ENCODE data around the gene SLC43A1. TPM values are rescaled to one million over a fixed set of nuclear protein-coding genes. Genes with fewer than 3 reads are reported as not detected.

SLC43A1 gene
- total RNA-seq, 1 experiment from 2014 or later: 11.8 TPM

DNA sequence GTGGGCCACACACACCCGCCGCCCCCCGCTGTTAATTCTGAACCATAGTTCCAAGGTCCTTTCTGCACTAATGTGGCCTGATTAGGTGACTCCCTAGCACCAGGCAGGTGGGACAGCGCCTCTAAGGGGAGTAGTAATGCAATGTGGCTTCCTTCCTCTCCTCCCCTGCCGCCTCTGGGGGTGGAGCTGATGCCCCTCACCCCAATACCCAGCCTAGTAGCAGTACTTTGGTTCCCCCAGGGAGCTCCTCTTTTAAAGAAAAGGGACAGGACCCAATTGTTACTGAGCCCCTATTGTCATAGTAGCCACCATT lies 40.7 kb downstream of the SLC43A1 start (continued):
- TF ChIP-seq, protein P1, sequence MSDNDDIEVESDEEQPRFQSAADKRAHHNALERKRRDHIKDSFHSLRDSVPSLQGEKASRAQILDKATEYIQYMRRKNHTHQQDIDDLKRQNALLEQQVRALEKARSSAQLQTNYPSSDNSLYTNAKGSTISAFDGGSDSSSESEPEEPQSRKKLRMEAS (IDR thresholded peaks at IDR 0.05): no peak
- no peak for TF ChIP-seq YY1 (IDR thresholded peaks at IDR 0.05; ENCODE audit: extremely low read depth, insufficient replicate concordance, low read depth, low read length)
- TF ChIP-seq SIN3A (IDR thresholded peaks at IDR 0.05; ENCODE audit: low read depth): no peak
- TF ChIP-seq SRF (IDR thresholded peaks at IDR 0.05; ENCODE audit: low read depth): no peak
- no peak for TF ChIP-seq EZH2phosphoT487 (IDR thresholded peaks at IDR 0.05; ENCODE audit: borderline replicate concordance)

DNA sequence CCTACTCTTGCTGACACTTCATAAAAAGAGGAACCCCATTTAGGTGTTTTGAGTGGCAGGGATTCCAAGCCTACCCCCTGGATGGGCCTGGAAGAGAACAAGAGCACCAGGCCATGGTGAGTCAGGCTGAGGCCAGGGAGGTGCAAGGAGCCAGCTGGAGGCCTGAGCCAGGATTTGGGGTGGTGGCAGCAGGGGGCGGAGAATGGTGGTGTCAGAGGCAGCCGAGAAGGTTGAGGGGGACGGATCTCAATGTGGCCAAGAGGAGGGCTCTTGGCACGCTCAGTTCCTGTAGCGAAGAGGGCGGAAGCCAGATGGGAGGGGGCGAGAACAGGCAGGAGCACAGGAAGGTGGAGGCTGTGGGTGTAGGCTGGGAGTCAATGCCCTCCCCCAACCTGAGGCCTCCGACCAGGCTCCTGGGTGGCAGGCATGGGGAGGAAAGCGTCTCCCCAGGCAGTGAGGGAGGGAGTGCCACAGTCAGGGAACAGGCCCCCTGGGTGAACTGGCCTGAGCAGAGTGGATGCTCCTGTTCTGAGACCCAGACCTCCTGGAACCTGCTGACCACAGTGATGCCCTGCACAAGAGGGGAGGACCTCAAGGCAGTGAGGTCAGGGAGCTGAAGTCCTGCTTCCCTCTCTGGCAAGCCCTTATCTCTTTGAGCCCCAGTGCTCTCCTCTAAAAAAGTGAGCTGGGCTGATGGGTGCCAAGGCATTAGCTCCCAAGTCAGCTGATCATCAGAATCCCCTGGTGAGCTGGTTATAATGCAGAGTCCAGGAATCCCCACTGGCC lies 41.3 kb downstream of the SLC43A1 start:
- Histone ChIP-seq H3K9me3 (ENCODE audit: control insufficient read depth in 1 of 2, insufficient read depth in 1 of 2, low read depth in 1 of 2, low read length in 2 of 2) (no peaks in the 10 kb centered on the region), H3K9ac (ENCODE audit: low read length) (no peak overlapping the region), H3K36me3 (ENCODE audit: control insufficient read depth in 1 of 2, insufficient read depth in 2 of 2, low read length in 2 of 2) (peaks cover 0 to 5% of the 10 kb centered on the region in 2 experiments; a peak in 2 of 4 replicates), H3K9me2 (ENCODE audit: insufficient read depth) (no peaks in the 10 kb centered on the region), H3K27ac (ENCODE audit: low read depth, low read length) (no peak overlapping the region), H3K4me2 (ENCODE audit: low read length) (no peak overlapping the region), H3K4me3 (replicated peaks in 1 of 2; ENCODE audit: low read depth in 1 of 2, low read length in 2 of 2) (no peak overlapping the region), H3K27me3 (ENCODE audit: insufficient read depth, low read length) (no peaks in the 10 kb centered on the region), H2AFZ (ENCODE audit: low read depth, low read length, poor library complexity, severe bottlenecking) (no peak overlapping the region), H3K79me2 (ENCODE audit: insufficient read depth, low read length) (no peaks in the 10 kb centered on the region), H4K20me1 (ENCODE audit: insufficient read depth) (no peaks in the 10 kb centered on the region), H3K4me1 (ENCODE audit: control insufficient read depth in 1 of 2, insufficient read depth in 2 of 2, low read length in 2 of 2) (no peaks in the 10 kb centered on the region)
- BruUV-seq (replicated peaks): no TSS peak
- intact Hi-C loops (cut with micrococcal nuclease): no loop called here
- no peak for ATAC-seq
- POLR2A ChIA-PET: no interaction called here
- CTCF ChIA-PET: interaction anchor here (0.7 to 1.0 kb wide), 3 partner anchors 18 to 19 kb away, joined by 3 to 4 read pairs (median 3); no protein-coding TSS in a partner anchor
- TF ChIP-seq FOSL1 (IDR thresholded peaks at IDR 0.05; ENCODE audit: low read depth) (no peak), SRF (IDR thresholded peaks at IDR 0.05; ENCODE audit: low read depth) (no peak), SP1 (IDR thresholded peaks at IDR 0.05; ENCODE audit: low read depth) (no peak), EZH2 (IDR thresholded peaks at IDR 0.05) (no peak), POLR2AphosphoS5 (IDR thresholded peaks at IDR 0.05; ENCODE audit: low read depth, low read length) (no peak), JUND (IDR thresholded peaks at IDR 0.05) (no peak), RAD21 (IDR thresholded peaks at IDR 0.05; ENCODE audit: low read depth) (no peak), ELF1 (IDR thresholded peaks at IDR 0.05; ENCODE audit: borderline replicate concordance, low read depth) (no peak), EGR1 (IDR thresholded peaks at IDR 0.05; ENCODE audit: low read depth) (no peak), ZFX (IDR thresholded peaks at IDR 0.05) (no peak), SIN3A (IDR thresholded peaks at IDR 0.05; ENCODE audit: low read depth) (no peak), ZNF274 (IDR thresholded peaks at IDR 0.05; ENCODE audit: low read depth, low read length) (no peak), POLR2A (IDR thresholded peaks at IDR 0.05; ENCODE audit: borderline replicate concordance, extremely low read depth, insufficient read depth, insufficient read length) (no peak)
- TF ChIP-seq, protein P2, sequence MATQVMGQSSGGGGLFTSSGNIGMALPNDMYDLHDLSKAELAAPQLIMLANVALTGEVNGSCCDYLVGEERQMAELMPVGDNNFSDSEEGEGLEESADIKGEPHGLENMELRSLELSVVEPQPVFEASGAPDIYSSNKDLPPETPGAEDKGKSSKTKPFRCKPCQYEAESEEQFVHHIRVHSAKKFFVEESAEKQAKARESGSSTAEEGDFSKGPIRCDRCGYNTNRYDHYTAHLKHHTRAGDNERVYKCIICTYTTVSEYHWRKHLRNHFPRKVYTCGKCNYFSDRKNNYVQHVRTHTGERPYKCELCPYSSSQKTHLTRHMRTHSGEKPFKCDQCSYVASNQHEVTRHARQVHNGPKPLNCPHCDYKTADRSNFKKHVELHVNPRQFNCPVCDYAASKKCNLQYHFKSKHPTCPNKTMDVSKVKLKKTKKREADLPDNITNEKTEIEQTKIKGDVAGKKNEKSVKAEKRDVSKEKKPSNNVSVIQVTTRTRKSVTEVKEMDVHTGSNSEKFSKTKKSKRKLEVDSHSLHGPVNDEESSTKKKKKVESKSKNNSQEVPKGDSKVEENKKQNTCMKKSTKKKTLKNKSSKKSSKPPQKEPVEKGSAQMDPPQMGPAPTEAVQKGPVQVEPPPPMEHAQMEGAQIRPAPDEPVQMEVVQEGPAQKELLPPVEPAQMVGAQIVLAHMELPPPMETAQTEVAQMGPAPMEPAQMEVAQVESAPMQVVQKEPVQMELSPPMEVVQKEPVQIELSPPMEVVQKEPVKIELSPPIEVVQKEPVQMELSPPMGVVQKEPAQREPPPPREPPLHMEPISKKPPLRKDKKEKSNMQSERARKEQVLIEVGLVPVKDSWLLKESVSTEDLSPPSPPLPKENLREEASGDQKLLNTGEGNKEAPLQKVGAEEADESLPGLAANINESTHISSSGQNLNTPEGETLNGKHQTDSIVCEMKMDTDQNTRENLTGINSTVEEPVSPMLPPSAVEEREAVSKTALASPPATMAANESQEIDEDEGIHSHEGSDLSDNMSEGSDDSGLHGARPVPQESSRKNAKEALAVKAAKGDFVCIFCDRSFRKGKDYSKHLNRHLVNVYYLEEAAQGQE (IDR thresholded peaks at IDR 0.05; ENCODE audit: low read depth): no peak
- TF ChIP-seq, protein P3, sequence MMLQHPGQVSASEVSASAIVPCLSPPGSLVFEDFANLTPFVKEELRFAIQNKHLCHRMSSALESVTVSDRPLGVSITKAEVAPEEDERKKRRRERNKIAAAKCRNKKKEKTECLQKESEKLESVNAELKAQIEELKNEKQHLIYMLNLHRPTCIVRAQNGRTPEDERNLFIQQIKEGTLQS (IDR thresholded peaks at IDR 0.05): no peak
- TF ChIP-seq, protein P4, sequence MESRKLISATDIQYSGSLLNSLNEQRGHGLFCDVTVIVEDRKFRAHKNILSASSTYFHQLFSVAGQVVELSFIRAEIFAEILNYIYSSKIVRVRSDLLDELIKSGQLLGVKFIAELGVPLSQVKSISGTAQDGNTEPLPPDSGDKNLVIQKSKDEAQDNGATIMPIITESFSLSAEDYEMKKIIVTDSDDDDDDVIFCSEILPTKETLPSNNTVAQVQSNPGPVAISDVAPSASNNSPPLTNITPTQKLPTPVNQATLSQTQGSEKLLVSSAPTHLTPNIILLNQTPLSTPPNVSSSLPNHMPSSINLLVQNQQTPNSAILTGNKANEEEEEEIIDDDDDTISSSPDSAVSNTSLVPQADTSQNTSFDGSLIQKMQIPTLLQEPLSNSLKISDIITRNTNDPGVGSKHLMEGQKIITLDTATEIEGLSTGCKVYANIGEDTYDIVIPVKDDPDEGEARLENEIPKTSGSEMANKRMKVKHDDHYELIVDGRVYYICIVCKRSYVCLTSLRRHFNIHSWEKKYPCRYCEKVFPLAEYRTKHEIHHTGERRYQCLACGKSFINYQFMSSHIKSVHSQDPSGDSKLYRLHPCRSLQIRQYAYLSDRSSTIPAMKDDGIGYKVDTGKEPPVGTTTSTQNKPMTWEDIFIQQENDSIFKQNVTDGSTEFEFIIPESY (IDR thresholded peaks at IDR 0.05; ENCODE audit: extremely low read depth, insufficient replicate concordance, low read length): no peak
- RAD21 ChIA-PET (ENCODE audit: low non-redundant PET in 1 of 2, low total read pairs in 2 of 2, uncharacterized antibody in 2 of 2, unreplicated experiment in 2 of 2): no interaction called here
- DNase-seq (ENCODE audit: low read depth, low spot score): no peak
